Neural cell (in vitro differentiated cells): ENCODE measurements around the gene KCTD3. TPM values are rescaled to one million over a fixed set of nuclear protein-coding genes. Genes with fewer than 3 reads are reported as not detected.

Experiments used
- H2AFZ ChIP-seq: fragments of 200-600, 300-800 bp; sonication (generic), shearing (Covaris generic); 2 replicates; pipeline ENCODE4 v1.6.0; 2014; ENCODE audit warnings: low read depth, mild to moderate bottlenecking, antibody characterized with exemption, low read length, moderate library complexity
- H3F3A ChIP-seq: fragments of 200-600 bp; shearing (Covaris generic); 2 replicates; pipeline ENCODE4 v1.6.1; 2016; ENCODE audit warnings: mild to moderate bottlenecking, moderate library complexity, mixed read lengths, antibody characterized with exemption, low read length; ENCODE audit not compliant: insufficient read depth, poor library complexity, severe bottlenecking
- H3K27ac ChIP-seq: fragments of 200-600, 300-800 bp; sonication (generic), shearing (Covaris generic); 2 replicates; pipeline ENCODE4 v1.5.1; 2014; ENCODE audit warnings: mild to moderate bottlenecking, low read length, moderate library complexity
- H3K27me3 ChIP-seq: fragments of 300-800, 200-600 bp; sonication (generic), shearing (Covaris generic); 2 replicates; pipeline ENCODE4 v1.6.0; 2014; ENCODE audit warnings: mild to moderate bottlenecking, low read depth, low read length, moderate library complexity; ENCODE audit not compliant: insufficient read depth
- H3K36me3 ChIP-seq: fragments of 300-800, 200-600 bp; sonication (generic), shearing (Covaris generic); 2 replicates; pipeline ENCODE4 v1.5.1; 2014; ENCODE audit warnings: mild to moderate bottlenecking, antibody characterized with exemption, low read length, moderate library complexity; ENCODE audit not compliant: insufficient read depth
- H3K4me2 ChIP-seq: fragments of 300-800, 200-600 bp; sonication (generic), shearing (Covaris generic); 2 replicates; pipeline ENCODE4 v1.6.0; 2014; ENCODE audit warnings: mild to moderate bottlenecking, low read length
- H3K4me3 ChIP-seq: fragments of 300-800, 200-600 bp; sonication (generic), shearing (Covaris generic); 2 replicates; pipeline ENCODE4 v1.5.1; 2014; ENCODE audit warnings: mild to moderate bottlenecking, low read length, moderate library complexity
- H3K79me2 ChIP-seq: fragments of 200-600 bp; shearing (Covaris generic); replicated peaks from 2 replicates; pipeline ENCODE4 v1.6.0; 2014; ENCODE audit warnings: mild to moderate bottlenecking, low read length, moderate library complexity; ENCODE audit not compliant: insufficient read depth
- H3K9ac ChIP-seq: fragments of 300-800, 200-600 bp; sonication (generic), shearing (Covaris generic); 2 replicates; pipeline ENCODE4 v1.6.1; 2016; ENCODE audit warnings: mild to moderate bottlenecking, low read length, mixed read lengths
- H3K9me2 ChIP-seq: fragments of 200-600 bp; shearing (Covaris generic); 2 replicates; pipeline ENCODE4 v1.6.1; 2016; ENCODE audit warnings: mild to moderate bottlenecking, low read length, mixed read lengths; ENCODE audit not compliant: insufficient read depth
- H3K9me3 ChIP-seq: fragments of 200-600, 300-800 bp; sonication (generic), shearing (Covaris generic); 2 replicates; pipeline ENCODE4 v1.6.1; 2016; ENCODE audit warnings: mild to moderate bottlenecking, mixed run types, low read length, moderate library complexity, mixed read lengths
- H4K20me1 ChIP-seq: fragments of 200-600 bp; shearing (Covaris generic); 2 replicates; pipeline ENCODE4 v1.6.1; 2016; ENCODE audit warnings: mild to moderate bottlenecking, mixed run types; ENCODE audit not compliant: insufficient read depth
- CTCF ChIP-seq: fragments of 450-650 bp; IDR thresholded peaks from 2 replicates; pipeline ENCODE4 v1.5.1; 2014; ENCODE audit warnings: antibody characterized with exemption, mild to moderate bottlenecking, moderate library complexity; ENCODE audit not compliant: poor library complexity, severe bottlenecking
- EP300 ChIP-seq: fragments of 450-650 bp; conservative IDR thresholded peaks from 2 replicates; pipeline ENCODE4 v1.6.1; 2014; ENCODE audit warnings: antibody characterized with exemption, mild to moderate bottlenecking, moderate library complexity; ENCODE audit not compliant: poor library complexity, severe bottlenecking
- EZH2 ChIP-seq: fragments of 200-600, 300-800 bp; shearing (Covaris generic), sonication (generic); IDR thresholded peaks from 2 replicates; pipeline ENCODE4 v1.6.1; 2014; ENCODE audit warnings: antibody characterized with exemption, low read length, borderline replicate concordance, mild to moderate bottlenecking; ENCODE audit not compliant: insufficient read depth, poor library complexity, severe bottlenecking
- MXI1 ChIP-seq: fragments of 450-650 bp; conservative IDR thresholded peaks from 2 replicates; pipeline ENCODE4 v1.6.1; 2014; ENCODE audit warnings: antibody characterized with exemption, mild to moderate bottlenecking; ENCODE audit not compliant: poor library complexity, severe bottlenecking
- POLR2AphosphoS5 ChIP-seq: IDR thresholded peaks from 2 replicates; pipeline ENCODE4 v1.6.1; 2012
- RAD21 ChIP-seq: fragments of 450-650 bp; conservative IDR thresholded peaks from 2 replicates; pipeline ENCODE4 v1.6.1; 2014; ENCODE audit warnings: antibody characterized with exemption, mild to moderate bottlenecking, moderate library complexity
- REST ChIP-seq: IDR thresholded peaks from 2 replicates; pipeline ENCODE4 v1.6.1; 2012; ENCODE audit warnings: borderline replicate concordance
- SMC3 ChIP-seq: fragments of 450-650 bp; conservative IDR thresholded peaks from 2 replicates; pipeline ENCODE4 v1.6.1; 2014; ENCODE audit warnings: antibody characterized with exemption, mild to moderate bottlenecking, moderate library complexity; ENCODE audit not compliant: poor library complexity
- TAF1 ChIP-seq: IDR thresholded peaks from 2 replicates; pipeline ENCODE4 v1.6.1; 2012; ENCODE audit warnings: low read depth
- polyA plus RNA-seq: library from polyadenylated mRNA; depleted of rRNA; stranded (reverse); fragments of >200 nt; gene quantifications from 2 replicates; pipeline ENCODE4 v1.2.3, GENCODE V29; 2014

Gene KCTD3
- polyA plus RNA-seq, 1 donor from 2014 or later, result 82.9 TPM

- Histone ChIP-seq H3K9me2 (no peaks in the 10 kb centered on the region), H3K4me3 (no peak overlapping the region), H3K79me2 (no peaks in the 10 kb centered on the region), H3K4me2 (no peak overlapping the region), H3K9ac (no peak overlapping the region), H3F3A (no peaks in the 10 kb centered on the region), H3K36me3 (no peaks in the 10 kb centered on the region), H3K27me3 (no peaks in the 10 kb centered on the region), H3K9me3 (no peaks in the 10 kb centered on the region), H2AFZ (no peak overlapping the region), H3K27ac (no peak overlapping the region), H4K20me1 (no peaks in the 10 kb centered on the region)
- no peak for TF ChIP-seq RAD21
- no peak for TF ChIP-seq TAF1
- no peak for TF ChIP-seq REST
- no peak for TF ChIP-seq MXI1
- TF ChIP-seq CTCF, result no peak
- TF ChIP-seq SMC3, result no peak
- TF ChIP-seq EP300, result no peak
- TF ChIP-seq EZH2, result no peak
- no peak for TF ChIP-seq POLR2AphosphoS5
These were observed 73.5 kb downstream of the KCTD3 start for GRCh38 chr1:215640429-215641148.

- no peak overlapping the region for H3K27ac ChIP-seq
- H3K9me3 ChIP-seq, result no peaks in the 10 kb centered on the region
- no peaks in the 10 kb centered on the region for H3K79me2 ChIP-seq
- no peaks in the 10 kb centered on the region for H3K27me3 ChIP-seq
- TF ChIP-seq MXI1 (no peak), TAF1 (no peak), SMC3 (no peak), RAD21 (no peak), CTCF (no peak), POLR2AphosphoS5 (no peak), EZH2 (no peak), REST (no peak)
- no peak overlapping the region for H3K4me3 ChIP-seq
- no peaks in the 10 kb centered on the region for H3K36me3 ChIP-seq
- H4K20me1 ChIP-seq, result no peaks in the 10 kb centered on the region
- H3K4me2 ChIP-seq, result no peak overlapping the region
- no peak overlapping the region for H3K9ac ChIP-seq
- no peak overlapping the region for H2AFZ ChIP-seq
- H3F3A ChIP-seq, result no peaks in the 10 kb centered on the region
- no peaks in the 10 kb centered on the region for H3K9me2 ChIP-seq
These were observed 76.7 kb downstream of the KCTD3 start for GRCh38 chr1:215643592-215644321.
